ENCODE measurements around the gene MICAL1. TPM values are rescaled to one million over a fixed set of nuclear protein-coding genes. Genes with fewer than 3 reads are reported as not detected.

MICAL1 gene
- total and polyA plus RNA-seq, 2 experiments from 2014 or later = 46.5 to 51.2 TPM

DNA sequence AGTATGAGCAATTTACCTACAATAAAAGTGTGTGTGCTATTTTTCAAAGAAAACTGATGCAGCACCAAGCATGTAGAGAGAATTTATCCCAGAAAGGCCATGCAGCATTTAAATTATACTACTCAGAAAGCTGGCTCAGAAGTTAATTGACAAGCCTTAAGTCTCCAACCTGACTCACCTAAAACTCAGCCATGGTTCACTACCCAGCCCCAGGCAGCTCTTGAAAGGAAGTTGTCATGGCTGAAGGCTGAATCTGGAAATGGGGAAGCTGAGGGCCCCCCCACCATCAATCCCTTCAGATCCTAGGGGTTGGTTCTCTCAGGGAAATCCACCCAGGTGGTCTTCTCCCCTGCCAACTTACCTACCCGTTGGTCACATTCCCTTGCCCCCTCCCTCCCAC, 34.8 kb downstream of the MICAL1 start:
- 86% methylated on average over 1 of the region's 1 CpG for WGBS (ENCODE audit: low lambda C conversion rate, missing lambda C conversion rate)
- no peaks in the 10 kb centered on the region for H4K20me1 ChIP-seq (ENCODE audit: insufficient read depth, poor library complexity, severe bottlenecking)
- no peaks in the 10 kb centered on the region for H3K4me1 ChIP-seq (ENCODE audit: insufficient read depth)
- no peaks in the 10 kb centered on the region for H3K79me2 ChIP-seq
- H3K27me3 ChIP-seq = no peaks in the 10 kb centered on the region
- no peak overlapping the region for H2AFZ ChIP-seq
- no peak for DNase-seq (ENCODE audit: low spot score)
- H3K27ac ChIP-seq = no peak overlapping the region
- H3K4me3 ChIP-seq = no peak overlapping the region
- H3K36me3 ChIP-seq (replicated peaks; ENCODE audit: insufficient read depth, low read depth) = no peaks in the 10 kb centered on the region
- H3K9me3 ChIP-seq (ENCODE audit: low read depth) = no peaks in the 10 kb centered on the region
- H3K9me2 ChIP-seq (replicated peaks; ENCODE audit: insufficient read depth) = no peaks in the 10 kb centered on the region
- TF ChIP-seq, protein P1, sequence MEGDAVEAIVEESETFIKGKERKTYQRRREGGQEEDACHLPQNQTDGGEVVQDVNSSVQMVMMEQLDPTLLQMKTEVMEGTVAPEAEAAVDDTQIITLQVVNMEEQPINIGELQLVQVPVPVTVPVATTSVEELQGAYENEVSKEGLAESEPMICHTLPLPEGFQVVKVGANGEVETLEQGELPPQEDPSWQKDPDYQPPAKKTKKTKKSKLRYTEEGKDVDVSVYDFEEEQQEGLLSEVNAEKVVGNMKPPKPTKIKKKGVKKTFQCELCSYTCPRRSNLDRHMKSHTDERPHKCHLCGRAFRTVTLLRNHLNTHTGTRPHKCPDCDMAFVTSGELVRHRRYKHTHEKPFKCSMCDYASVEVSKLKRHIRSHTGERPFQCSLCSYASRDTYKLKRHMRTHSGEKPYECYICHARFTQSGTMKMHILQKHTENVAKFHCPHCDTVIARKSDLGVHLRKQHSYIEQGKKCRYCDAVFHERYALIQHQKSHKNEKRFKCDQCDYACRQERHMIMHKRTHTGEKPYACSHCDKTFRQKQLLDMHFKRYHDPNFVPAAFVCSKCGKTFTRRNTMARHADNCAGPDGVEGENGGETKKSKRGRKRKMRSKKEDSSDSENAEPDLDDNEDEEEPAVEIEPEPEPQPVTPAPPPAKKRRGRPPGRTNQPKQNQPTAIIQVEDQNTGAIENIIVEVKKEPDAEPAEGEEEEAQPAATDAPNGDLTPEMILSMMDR (IDR thresholded peaks at IDR 0.05; ENCODE audit: poor library complexity) = no peak
- TF ChIP-seq EZH2 (IDR thresholded peaks at IDR 0.05; ENCODE audit: borderline replicate concordance) = no peak
- no peak for TF ChIP-seq EZH2phosphoT487 (IDR thresholded peaks at IDR 0.05; ENCODE audit: low read depth, severe bottlenecking, unreplicated experiment)
- H3K4me2 ChIP-seq = no peak overlapping the region

DNA sequence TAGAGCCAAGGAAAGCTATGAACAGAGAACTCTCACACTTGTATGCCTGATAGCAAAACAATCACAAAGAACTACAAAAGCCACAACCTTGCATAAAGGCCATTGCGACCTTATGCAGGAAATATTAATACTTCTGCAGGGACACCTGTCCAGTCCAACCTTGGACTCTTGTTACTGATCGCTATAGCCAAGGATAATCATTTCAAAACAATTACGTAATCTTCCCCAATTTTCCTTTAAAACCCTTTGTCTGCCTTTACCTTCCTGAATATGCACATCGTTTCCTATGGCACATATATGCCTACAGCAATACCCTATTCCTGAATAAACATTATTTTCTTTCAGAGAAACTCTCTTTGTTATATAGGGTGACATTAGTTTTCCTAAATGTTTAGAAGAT, 37.9 kb downstream of the MICAL1 start:
- Histone ChIP-seq H3K4me3 (no peak overlapping the region), H4K20me1 (ENCODE audit: insufficient read depth, poor library complexity, severe bottlenecking) (no peaks in the 10 kb centered on the region), H3K9me2 (replicated peaks; ENCODE audit: insufficient read depth) (no peaks in the 10 kb centered on the region), H3K27ac (no peak overlapping the region), H3K27me3 (no peaks in the 10 kb centered on the region), H3K36me3 (replicated peaks; ENCODE audit: insufficient read depth, low read depth) (no peaks in the 10 kb centered on the region), H3K4me2 (no peak overlapping the region), H3K79me2 (no peaks in the 10 kb centered on the region), H2AFZ (no peak overlapping the region), H3K9me3 (ENCODE audit: low read depth) (no peaks in the 10 kb centered on the region), H3K4me1 (ENCODE audit: insufficient read depth) (no peaks in the 10 kb centered on the region)
- no peak for DNase-seq (ENCODE audit: low spot score)
- WGBS (ENCODE audit: low lambda C conversion rate, missing lambda C conversion rate) = 97% methylated on average over 4 of the region's 4 CpGs
- TF ChIP-seq, protein P1 (IDR thresholded peaks at IDR 0.05; ENCODE audit: poor library complexity) = no peak
- TF ChIP-seq EZH2phosphoT487 (IDR thresholded peaks at IDR 0.05; ENCODE audit: low read depth, severe bottlenecking, unreplicated experiment) = no peak
- no peak for TF ChIP-seq EZH2 (IDR thresholded peaks at IDR 0.05; ENCODE audit: borderline replicate concordance)

DNA sequence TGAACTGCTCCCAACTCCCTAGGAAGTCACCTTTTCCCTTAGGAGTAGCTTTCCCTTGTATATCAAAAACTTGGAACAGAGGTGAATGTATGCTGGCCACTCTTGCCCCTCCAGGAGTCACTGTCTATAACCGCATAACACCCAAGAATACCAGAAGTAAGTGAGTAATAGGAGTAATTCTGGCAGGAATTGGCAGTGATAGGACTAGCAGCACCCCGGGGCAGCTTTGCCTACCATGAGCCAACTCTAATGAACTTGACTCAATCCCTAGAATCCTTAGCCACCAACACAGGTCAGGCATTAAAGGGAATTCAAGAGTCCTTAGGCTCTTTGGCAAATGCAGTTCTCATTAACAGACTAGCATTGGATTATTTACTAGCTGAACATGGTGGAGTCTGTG, 44.5 kb downstream of the MICAL1 start:
- no peak overlapping the region for H3K27ac ChIP-seq
- no peak overlapping the region for H3K4me3 ChIP-seq
- H3K36me3 ChIP-seq (replicated peaks; ENCODE audit: insufficient read depth, low read depth) = no peaks in the 10 kb centered on the region
- WGBS (ENCODE audit: low lambda C conversion rate, missing lambda C conversion rate) = 85% methylated on average over 2 of the region's 2 CpGs
- H3K9me3 ChIP-seq (ENCODE audit: low read depth) = no peaks in the 10 kb centered on the region
- H3K79me2 ChIP-seq = no peaks in the 10 kb centered on the region
- DNase-seq (ENCODE audit: low spot score) = no peak
- no peaks in the 10 kb centered on the region for H4K20me1 ChIP-seq (ENCODE audit: insufficient read depth, poor library complexity, severe bottlenecking)
- H3K4me2 ChIP-seq = no peak overlapping the region
- TF ChIP-seq EZH2 (IDR thresholded peaks at IDR 0.05; ENCODE audit: borderline replicate concordance) = no peak
- TF ChIP-seq EZH2phosphoT487 (IDR thresholded peaks at IDR 0.05; ENCODE audit: low read depth, severe bottlenecking, unreplicated experiment) = no peak
- TF ChIP-seq, protein P1 (IDR thresholded peaks at IDR 0.05; ENCODE audit: poor library complexity) = no peak
- no peaks in the 10 kb centered on the region for H3K27me3 ChIP-seq
- no peaks in the 10 kb centered on the region for H3K4me1 ChIP-seq (ENCODE audit: insufficient read depth)
- H2AFZ ChIP-seq = no peak overlapping the region
- no peaks in the 10 kb centered on the region for H3K9me2 ChIP-seq (replicated peaks; ENCODE audit: insufficient read depth)

DNA sequence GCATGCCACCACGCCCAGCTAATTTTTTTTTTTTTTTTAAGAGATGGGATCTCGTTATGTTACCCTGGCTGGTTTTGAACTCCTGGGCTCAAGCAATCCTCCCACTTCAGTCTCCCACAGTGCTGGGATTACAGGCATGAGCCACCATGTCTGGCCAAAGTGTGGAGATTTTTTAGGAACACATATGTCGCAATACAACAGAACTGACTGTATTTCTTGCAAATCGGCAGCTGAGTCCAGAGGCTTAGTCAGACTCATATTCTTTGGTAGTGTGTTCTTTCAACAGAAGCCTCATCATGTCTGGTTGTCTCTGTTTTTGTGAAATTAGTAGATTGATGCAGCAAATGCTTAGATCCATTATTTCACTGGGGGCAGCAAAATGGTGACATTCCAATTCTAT, 49.4 kb downstream of the MICAL1 start:
- no peak overlapping the region for H2AFZ ChIP-seq
- no peak overlapping the region for H3K4me3 ChIP-seq
- no peak for DNase-seq (ENCODE audit: low spot score)
- no peaks in the 10 kb centered on the region for H3K79me2 ChIP-seq
- H3K4me2 ChIP-seq = no peak overlapping the region
- no peaks in the 10 kb centered on the region for H4K20me1 ChIP-seq (ENCODE audit: insufficient read depth, poor library complexity, severe bottlenecking)
- H3K9me3 ChIP-seq (ENCODE audit: low read depth) = no peaks in the 10 kb centered on the region
- no peaks in the 10 kb centered on the region for H3K36me3 ChIP-seq (replicated peaks; ENCODE audit: insufficient read depth, low read depth)
- no peaks in the 10 kb centered on the region for H3K4me1 ChIP-seq (ENCODE audit: insufficient read depth)
- TF ChIP-seq EZH2phosphoT487 (IDR thresholded peaks at IDR 0.05; ENCODE audit: low read depth, severe bottlenecking, unreplicated experiment) (no peak), EZH2 (IDR thresholded peaks at IDR 0.05; ENCODE audit: borderline replicate concordance) (no peak)
- TF ChIP-seq, protein P1 (IDR thresholded peaks at IDR 0.05; ENCODE audit: poor library complexity) = no peak
- 83% methylated on average over 4 of the region's 4 CpGs for WGBS (ENCODE audit: low lambda C conversion rate, missing lambda C conversion rate)
- no peak overlapping the region for H3K27ac ChIP-seq
- H3K9me2 ChIP-seq (replicated peaks; ENCODE audit: insufficient read depth) = no peaks in the 10 kb centered on the region
- H3K27me3 ChIP-seq = no peaks in the 10 kb centered on the region
